Measurements from ENCODE around the gene ANXA1.

- TF ChIP-seq POLR2A (IDR thresholded peaks at IDR 0.05; ENCODE audit: low read depth, low read length) (no peak), POLR2AphosphoS5 (IDR thresholded peaks at IDR 0.05; ENCODE audit: low read depth, low read length) (no peak), POU2F2 (IDR thresholded peaks at IDR 0.05; ENCODE audit: low read depth, low read length) (no peak), TAF1 (IDR thresholded peaks at IDR 0.05; ENCODE audit: low read depth, low read length) (no peak), SPI1 (IDR thresholded peaks at IDR 0.05; ENCODE audit: low read depth, low read length) (no peak), PAX5 (IDR thresholded peaks at IDR 0.05; ENCODE audit: insufficient read depth, low read length, severe bottlenecking) (no peak)
Measured at GRCh38 chr9:73114958-73115357, 36.7 kb upstream of the ANXA1 start.

Data from GM12891 (cell line).